A549 treated with CpdA at 1 μM for 4 hours (cell line): Measurements from ENCODE around the gene SLC29A1. TPM values are rescaled to one million over a fixed set of nuclear protein-coding genes. Genes with fewer than 3 reads are reported as not detected.

Experiments
- total RNA-seq: library from RNA; stranded (reverse); fragments of 200-300 nt; extraction: Qiagen RNA extraction; gene quantifications from 5 replicates; pipeline ENCODE4 v1.2.3, GENCODE V29; 2022; ENCODE audit warnings: low read depth

Gene SLC29A1
- 41.4 to 55.8 TPM (median 55.0 TPM) in 5 replicates for total RNA-seq

DNA sequence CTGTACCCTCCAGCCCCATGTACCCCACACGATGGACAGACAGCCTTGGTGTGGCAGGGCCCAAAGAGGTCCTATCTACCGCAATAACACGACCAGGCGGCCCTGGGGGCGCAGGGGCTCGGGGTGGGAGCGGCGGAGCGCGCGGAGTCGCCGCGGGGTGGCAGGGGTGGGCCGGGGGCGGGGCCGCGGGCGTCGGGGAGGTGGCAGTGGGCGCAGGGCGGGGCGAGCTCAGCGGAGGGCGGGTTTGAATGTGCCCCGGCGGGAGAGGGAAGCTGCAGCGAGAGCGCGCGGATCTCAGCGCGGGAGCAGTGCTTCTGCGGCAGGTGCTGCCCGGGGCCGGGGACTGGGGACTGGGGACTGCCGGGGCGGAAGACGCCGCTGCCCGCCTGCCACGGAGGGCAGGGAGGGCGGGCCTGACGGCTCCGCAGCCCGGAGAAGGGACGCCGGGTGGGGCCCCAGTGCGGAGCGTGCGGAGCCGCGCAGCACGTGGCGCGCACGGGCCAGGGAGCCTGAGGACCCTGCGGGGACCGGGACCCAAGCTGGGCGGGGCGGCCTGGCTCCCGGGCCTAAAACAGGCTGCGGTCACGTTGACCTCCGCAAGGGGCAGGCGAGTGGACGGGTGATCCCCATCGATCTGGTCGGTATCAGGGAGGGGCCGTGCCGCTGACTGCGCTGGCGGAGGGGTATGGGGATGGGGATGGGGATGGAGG, at the start of gene SLC29A1:
SLC29A1 (plus strand) TSS at position 277 of the 710 bp plus-strand sequence. CDS start 3,719 bp downstream, outside the sequence.

DNA sequence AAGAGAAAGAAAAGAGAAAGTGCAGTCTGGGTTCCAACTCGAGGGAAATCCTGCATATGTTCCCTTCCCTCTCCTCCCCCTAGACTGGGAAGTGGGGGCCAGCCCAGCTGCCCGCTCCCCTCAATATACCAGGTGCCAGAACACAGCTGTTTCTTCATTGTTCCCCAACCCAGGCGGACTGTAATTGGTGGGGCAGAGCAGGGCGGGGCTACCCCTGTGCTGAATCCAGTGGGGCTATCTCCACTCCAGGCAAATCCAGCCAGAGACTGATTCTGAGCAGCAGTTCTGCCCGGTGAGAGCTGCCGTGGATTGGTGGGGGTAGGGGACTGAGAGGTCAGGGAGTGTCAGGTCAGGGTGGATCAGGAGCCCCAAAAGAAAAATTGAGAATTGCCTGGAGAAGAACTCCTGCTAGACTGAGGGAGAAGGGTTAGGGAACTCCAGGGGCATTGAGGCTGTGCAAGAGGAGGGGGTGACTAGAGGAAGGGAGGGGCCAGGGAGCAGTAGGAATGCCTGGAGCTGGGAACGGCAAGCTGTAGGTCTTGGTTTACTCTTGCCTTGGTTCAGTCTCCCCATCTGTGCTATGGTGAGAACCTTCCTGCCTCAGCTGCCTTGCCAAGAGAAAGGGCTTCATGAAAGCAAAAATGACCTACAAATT, 6.6 kb upstream of the SLC29A1 start, which contains the start of gene MYMX:
MYMX (plus strand) TSS at position 250 of the 655 bp plus-strand sequence. CDS start 546 bp downstream, outside the sequence.

DNA sequence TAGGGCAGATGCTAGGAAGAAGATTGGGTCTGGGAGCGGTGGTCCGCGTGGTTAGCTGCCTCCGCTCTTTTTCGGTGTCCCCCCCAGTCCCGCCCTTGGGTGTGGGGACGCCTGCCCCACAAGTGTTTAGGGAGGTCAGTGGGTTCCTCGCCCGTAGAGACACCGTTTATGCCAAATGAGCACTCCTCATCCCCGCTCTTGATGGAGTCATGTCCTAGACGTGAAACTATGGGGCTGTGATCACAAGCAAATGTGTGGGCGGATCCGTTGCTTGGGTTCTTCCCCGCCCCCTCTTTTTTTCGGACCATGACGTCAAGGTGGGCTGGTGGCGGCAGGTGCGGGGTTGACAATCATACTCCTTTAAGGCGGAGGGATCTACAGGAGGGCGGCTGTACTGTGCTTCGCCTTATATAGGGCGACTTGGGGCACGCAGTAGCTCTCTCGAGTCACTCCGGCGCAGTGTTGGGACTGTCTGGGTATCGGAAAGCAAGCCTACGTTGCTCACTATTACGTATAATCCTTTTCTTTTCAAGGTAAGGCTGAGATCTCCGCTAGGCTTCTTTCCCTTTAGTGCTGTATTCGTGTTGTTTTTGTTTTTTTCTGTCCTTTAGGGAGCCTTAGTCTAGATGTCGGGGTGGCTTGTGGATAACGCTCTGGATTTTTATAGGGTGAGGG, 23.4 kb downstream of the SLC29A1 start, which contains the start of gene HSP90AB1:
HSP90AB1 (plus strand) TSS at position 439 of the 675 bp plus-strand sequence. CDS start 1,529 bp downstream, outside the sequence.

DNA sequence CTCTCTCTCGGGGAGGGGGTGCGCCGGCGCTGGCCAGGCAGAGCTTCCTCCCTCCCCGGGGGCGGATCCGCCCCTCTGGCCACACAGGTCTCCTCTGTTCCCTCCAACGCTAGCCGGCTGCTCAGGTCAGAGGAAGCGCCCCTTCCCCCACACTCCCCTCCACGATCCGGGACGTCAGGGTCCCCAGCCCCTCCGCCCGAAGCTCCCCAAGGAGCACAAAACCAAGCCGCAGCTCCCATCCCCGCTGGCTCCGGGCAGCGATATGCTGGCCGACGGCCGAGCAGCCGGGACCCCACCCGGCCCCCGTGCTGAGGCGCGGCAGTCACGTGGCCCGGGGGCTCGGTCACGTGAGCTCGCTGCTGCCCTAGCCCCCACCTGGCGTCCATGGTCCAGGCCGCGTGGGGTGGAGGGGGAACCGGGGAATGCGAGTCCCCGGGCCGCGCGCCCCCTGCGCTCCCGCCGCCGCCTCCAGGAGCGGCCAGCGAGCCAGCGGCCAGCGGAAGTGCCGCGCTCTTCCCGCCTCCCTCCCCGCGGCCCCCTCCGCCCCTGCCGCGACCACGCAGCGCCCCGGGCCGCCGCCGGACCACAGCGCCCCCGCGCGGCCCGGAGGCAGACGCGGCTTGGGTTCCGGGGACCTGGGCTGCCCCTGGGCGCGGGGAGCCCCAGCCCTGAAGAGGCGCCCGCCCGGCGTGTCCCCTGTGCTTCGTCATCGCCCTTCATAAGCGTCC, 33.8 kb downstream of the SLC29A1 start, which contains the start of gene SLC35B2:
SLC35B2 (minus strand) TSS at position 504 of the 728 bp plus-strand sequence; CDS start at position 386, 118 bp downstream.

GRCh38 chr6:44265007-44265721, 41.8 kb downstream of the SLC29A1 start, which contains the start of gene NFKBIE:
Gene NFKBIE, minus strand, starts transcription at chr6:44265551. Its CDS starts 205 bp downstream, at chr6:44265346.

DNA sequence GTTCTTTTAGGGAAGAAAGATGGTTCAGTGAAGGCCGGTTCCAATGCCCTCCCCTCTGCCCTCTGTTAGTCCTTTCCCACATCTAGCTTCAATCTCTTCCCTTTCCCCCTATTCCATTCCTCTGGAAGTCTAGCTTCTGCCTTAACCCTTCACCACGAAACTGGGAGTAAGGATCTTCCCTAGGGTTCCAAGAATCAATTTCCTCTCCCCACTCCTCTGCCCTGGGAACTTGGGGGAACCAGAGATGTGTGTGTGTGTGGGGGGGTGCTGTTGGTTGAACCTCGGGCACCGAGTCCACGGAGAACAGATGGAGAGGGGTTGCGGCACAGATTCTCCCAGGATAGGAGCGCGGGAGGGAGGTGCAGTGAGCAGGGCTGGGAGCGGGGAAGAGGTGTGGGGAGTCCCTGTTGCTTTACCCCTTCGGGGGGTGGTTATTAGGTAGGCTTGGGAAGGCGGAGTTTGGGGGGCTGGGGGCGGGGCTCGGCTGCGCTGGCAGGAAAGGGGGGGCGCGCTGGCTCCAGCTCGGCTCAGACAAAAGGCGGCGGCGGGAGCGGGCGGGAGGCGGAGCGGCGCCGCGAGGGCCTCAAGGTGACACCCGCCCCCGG, 46.6 kb downstream of the SLC29A1 start, which contains the start of gene TMEM151B:
TMEM151B (plus strand) TSS at position 530 of the 605 bp plus-strand sequence. CDS start 293 bp downstream, outside the sequence.

Other genes with a start within 250 kb of the SLC29A1 start
- 59.3 to 80.7 TPM (median 74.3 TPM) in 5 replicates for gene MRPL14, start 96.1 kb upstream of the SLC29A1 start, total RNA-seq
- gene TMEM63B, start 96.0 kb upstream of the SLC29A1 start, total RNA-seq = 11.3 to 17.8 TPM (median 16.3 TPM) in 5 replicates
- gene CAPN11, start 64.8 kb upstream of the SLC29A1 start, total RNA-seq = not detected in 5 replicates
- not detected in 5 replicates for gene MYMX, start 6.7 kb upstream of the SLC29A1 start, total RNA-seq
- 1,269 to 1,470 TPM (median 1,299 TPM) in 5 replicates for gene HSP90AB1, start 23.5 kb downstream of the SLC29A1 start, total RNA-seq
- 46.4 to 66.2 TPM (median 65.3 TPM) in 5 replicates for gene SLC35B2, start 33.9 kb downstream of the SLC29A1 start, total RNA-seq
- 11.8 to 16.4 TPM (median 14.8 TPM) in 5 replicates for gene NFKBIE, start 42.0 kb downstream of the SLC29A1 start, total RNA-seq
- 0.01 to 0.04 TPM in 2 of 5 replicates, not detected in the others for gene TMEM151B, start 46.9 kb downstream of the SLC29A1 start, total RNA-seq
- 6.1 to 9.2 TPM (median 6.9 TPM) in 5 replicates for gene AARS2, start 89.8 kb downstream of the SLC29A1 start, total RNA-seq
- gene SPATS1, start 119.1 kb downstream of the SLC29A1 start, total RNA-seq = not detected in 5 replicates
- 11.8 to 18.2 TPM (median 12.6 TPM) in 5 replicates for gene CDC5L, start 164.1 kb downstream of the SLC29A1 start, total RNA-seq